A549 (cell line): ENCODE data around the gene FAM110D. TPM values are rescaled to one million over a fixed set of nuclear protein-coding genes. Genes with fewer than 3 reads are reported as not detected.

Experiments used
- ATAC-seq, 2 experiments: fragments of 200-7000 bp in 1 of 2; fragments of >200 bp in 1 of 2; cut with Nextera tagmentation in 1 of 2; cut with Tn5 transposase in 1 of 2; 3 replicates each; pipeline versions ENCODE4 v1.8.0 to v1.9.1; 2018 to 2020; ENCODE audit warnings: mild to moderate bottlenecking in 1 of 2, moderate library complexity in 1 of 2
- CTCF ChIA-PET: fragments of 300-600 bp; sonication (Branson Sonifier 250); formaldehyde crosslinking; extraction: SDS; loops from one replicate; lab custom pipeline; 2021; ENCODE audit warnings: antibody characterized with exemption, inconsistent platforms; lab: Yijun Ruan, JAX
- POLR2A ChIA-PET: fragments of 350-600 bp; formaldehyde crosslinking; extraction: SDS; loops from one replicate; lab custom pipeline; 2021; ENCODE audit warnings: antibody characterized with exemption, inconsistent platforms; lab: Yijun Ruan, JAX
- DNase-seq, 2 experiments: peaks; one replicate each; pipeline versions ENCODE4 v3.0.0 to v3.0.0-alpha.2; 2011 to 2016; ENCODE audit warnings: low read depth in 1 of 2, low spot score in 1 of 2
- FAIRE-seq: peaks from 2 replicates; lab custom pipeline; 2011; peaks lifted over from hg19 to GRCh38; lab: Jason Lieb, UNC
- H3K27ac ChIP-seq, 2 experiments: fragments of >200 bp; sonication (Bioruptor Twin); formaldehyde crosslinking; 3 replicates each; pipeline ENCODE4 v1.5.1; 2016 to 2017
- H3K4me1 ChIP-seq: fragments of >200 bp; sonication (Bioruptor Twin); formaldehyde crosslinking; 3 replicates; pipeline ENCODE4 v1.6.1; 2016
- H3K4me2 ChIP-seq: fragments of >200 bp; sonication (Bioruptor Twin); formaldehyde crosslinking; 3 replicates; pipeline ENCODE4 v1.6.1; 2016
- H3K4me3 ChIP-seq: fragments of >200 bp; sonication (Bioruptor Twin); formaldehyde crosslinking; 3 replicates; pipeline ENCODE4 v1.5.1; 2016
- H3K9me3 ChIP-seq: fragments of >200 bp; sonication (Bioruptor Twin); formaldehyde crosslinking; 3 replicates; pipeline ENCODE4 v1.6.1; 2016
- EHF ChIP-seq: fragments of 250-450 bp; sonication (Bioruptor Pico); IDR thresholded peaks from 2 replicates; pipeline ENCODE4 v1.5.0; 2020; ENCODE audit warnings: mild to moderate bottlenecking
- HEYL ChIP-seq: fragments of 250-450 bp; sonication (Bioruptor Pico); IDR thresholded peaks from 2 replicates; pipeline ENCODE4 v1.8.0; 2021; ENCODE audit warnings: mild to moderate bottlenecking, moderate library complexity
- HOXA7 ChIP-seq: fragments of 250-450 bp; sonication (Bioruptor Pico); IDR thresholded peaks from 2 replicates; pipeline ENCODE4 v1.5.0; 2020; ENCODE audit warnings: mild to moderate bottlenecking, moderate library complexity
- HOXB13 ChIP-seq: fragments of 250-450 bp; sonication (Bioruptor Pico); IDR thresholded peaks from 2 replicates; pipeline ENCODE4 v1.5.0; 2020; ENCODE audit warnings: low read depth, mild to moderate bottlenecking, moderate library complexity
- HOXB5 ChIP-seq: fragments of 250-450 bp; sonication (Bioruptor Pico); IDR thresholded peaks from 2 replicates; pipeline ENCODE4 v1.5.0; 2020; ENCODE audit warnings: mild to moderate bottlenecking, moderate library complexity
- JUN ChIP-seq, 2 experiments: fragments of >200 bp; sonication (Bioruptor Twin); formaldehyde crosslinking; IDR thresholded peaks; 2 replicates in 1 of 2; 3 replicates in 1 of 2; pipeline ENCODE4 v1.6.1; 2016 to 2017
- KDM1A ChIP-seq: fragments of 200-600 bp; sonication (generic); IDR thresholded peaks from 2 replicates; pipeline ENCODE4 v1.6.1; 2016; ENCODE audit warnings: low read depth, mild to moderate bottlenecking
- NPAS2 ChIP-seq: fragments of 250-450 bp; sonication (Bioruptor Pico); IDR thresholded peaks from 2 replicates; pipeline ENCODE4 v1.8.0; 2022; ENCODE audit warnings: mild to moderate bottlenecking, moderate library complexity, borderline replicate concordance
- RAD21 ChIP-seq, 2 experiments: fragments of >200 bp in 1 of 2; sonication (Bioruptor Twin) in 1 of 2; formaldehyde crosslinking in 1 of 2; IDR thresholded peaks in 1 of 2; conservative IDR thresholded peaks in 1 of 2; 2 replicates in 1 of 2; 3 replicates in 1 of 2; pipeline ENCODE4 v1.6.1; 2012 to 2018; ENCODE audit warnings: inconsistent platforms in 1 of 2
- WGBS: methylation state at CpG from one replicate; pipeline ENCODE4 v1.1.6; 2017; ENCODE audit errors: missing lambda C conversion rate; 5-methylcytosine and 5-hydroxymethylcytosine counted together
- polyA plus RNA-seq, 4 experiments: library from polyadenylated mRNA; depleted of rRNA in 3 of 4; stranded (reverse); fragments of >200 nt; fragmentation: RNase III in 1 of 4; extraction: RNeasy Plus Mini Kit Qiagen cat#74134 plus additional on column Dnase treatment in 1 of 4; gene quantifications; 2 replicates in 3 of 4; 3 replicates in 1 of 4; pipeline ENCODE4 v1.2.3, GENCODE V29; 2011 to 2017
- TF ChIP-seq, protein P1 (sequence below): IDR thresholded peaks from 2 replicates; pipeline ENCODE4 v1.6.1; 2012; ENCODE audit warnings: low read depth, borderline replicate concordance
- TF ChIP-seq, protein P2 (sequence below): fragments of >200 bp; sonication (Bioruptor Twin); formaldehyde crosslinking; IDR thresholded peaks from 3 replicates; pipeline ENCODE4 v1.6.1; 2016
- TF ChIP-seq, protein P3 (sequence below): fragments of >200 bp; sonication (Bioruptor Twin); formaldehyde crosslinking; IDR thresholded peaks from 2 replicates; pipeline ENCODE4 v1.6.1; 2016
- TF ChIP-seq, protein P4 (sequence below): fragments of 250-450 bp; sonication (Bioruptor Pico); IDR thresholded peaks from 2 replicates; pipeline ENCODE4 v1.5.0; 2021; ENCODE audit warnings: mild to moderate bottlenecking, moderate library complexity, borderline replicate concordance
- TF ChIP-seq, protein P5 (sequence below): fragments of >200 bp; sonication (Bioruptor Twin); formaldehyde crosslinking; IDR thresholded peaks from 3 replicates; pipeline ENCODE4 v1.5.1; 2016

Gene FAM110D
- polyA plus RNA-seq, 2 of the 4 experiments (the other 2 are of a cell fraction), result 0.04 TPM

DNA sequence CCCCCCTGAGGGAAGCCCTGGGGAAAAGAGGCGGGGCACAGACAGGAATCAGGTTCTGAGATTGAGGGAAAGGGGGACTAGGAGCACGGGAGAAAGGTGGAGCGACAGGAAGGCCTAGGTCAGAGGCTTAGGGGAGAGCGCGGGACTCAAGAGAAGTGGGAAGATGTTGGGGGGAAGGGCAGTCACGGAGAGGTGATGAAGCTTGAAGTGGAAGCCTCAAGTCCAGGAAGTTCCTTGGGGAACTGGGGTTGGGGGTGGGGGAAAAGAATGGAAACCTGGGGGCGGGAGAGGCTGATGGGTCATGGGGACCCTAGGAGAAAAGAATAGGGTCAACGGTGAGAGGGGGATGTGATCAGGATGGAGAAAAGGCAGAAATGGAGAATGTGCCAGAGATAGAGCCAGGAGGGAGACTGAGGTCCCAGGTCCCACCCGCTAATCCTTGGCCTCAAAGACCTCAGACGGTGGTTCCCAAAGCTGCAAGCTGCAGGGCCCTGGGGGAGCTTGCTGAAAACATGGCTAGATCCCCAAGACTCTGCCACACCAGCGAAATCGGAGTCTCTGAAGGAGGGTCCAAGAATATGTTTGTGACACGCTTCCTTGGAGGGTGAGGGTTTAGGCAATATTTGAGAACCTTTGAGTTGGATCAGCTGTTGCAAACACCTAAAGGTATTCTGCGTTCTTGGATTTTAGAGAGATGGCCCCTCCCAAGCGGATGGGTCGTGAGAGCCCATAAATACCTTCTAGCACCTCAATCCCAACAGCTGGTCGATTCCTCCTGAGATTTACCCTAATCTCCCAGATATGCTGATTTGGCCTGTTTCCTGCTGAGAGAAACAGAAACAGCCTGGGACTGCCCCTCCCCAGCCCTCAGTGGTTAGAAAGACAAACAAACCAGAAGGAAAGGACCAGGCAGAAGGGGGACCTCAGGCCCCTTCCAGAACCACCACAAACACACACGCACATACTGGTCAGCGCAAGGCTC lies 6.3 kb downstream of the FAM110D start:
- 82% methylated on average over 18 of the region's 19 CpGs for WGBS
- CTCF ChIA-PET, result interaction anchor here (0.6 to 1.7 kb wide), 9 partner anchors 9 to 1473 kb away, joined by 3 to 6 read pairs (median 4); partner anchors contain the start of gene CEP85
- POLR2A ChIA-PET, result no interaction called here
- Histone ChIP-seq H3K4me2 (peak overlapping the region; percentile 84), H3K4me3 (no peak overlapping the region; the same call in 2 of the 3 replicates), H3K9me3 (no peaks in the 10 kb centered on the region), H3K27ac (peak overlapping the region; percentile 88 to 89; a peak in 5 of 6 replicates), H3K4me1 (0 out of 3 replicates have a peak, but pooled peaks cover 6% of the 10 kb centered on the region)
- ATAC-seq (no peak), DNase-seq (no peak), FAIRE-seq (no peak)
- TF ChIP-seq HOXB5, result no peak
- TF ChIP-seq, protein P1, sequence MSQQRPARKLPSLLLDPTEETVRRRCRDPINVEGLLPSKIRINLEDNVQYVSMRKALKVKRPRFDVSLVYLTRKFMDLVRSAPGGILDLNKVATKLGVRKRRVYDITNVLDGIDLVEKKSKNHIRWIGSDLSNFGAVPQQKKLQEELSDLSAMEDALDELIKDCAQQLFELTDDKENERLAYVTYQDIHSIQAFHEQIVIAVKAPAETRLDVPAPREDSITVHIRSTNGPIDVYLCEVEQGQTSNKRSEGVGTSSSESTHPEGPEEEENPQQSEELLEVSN, result no peak
- no peak for TF ChIP-seq EHF (CRISPR knock-in tag)
- no peak for TF ChIP-seq HEYL (CRISPR knock-in tag)

DNA sequence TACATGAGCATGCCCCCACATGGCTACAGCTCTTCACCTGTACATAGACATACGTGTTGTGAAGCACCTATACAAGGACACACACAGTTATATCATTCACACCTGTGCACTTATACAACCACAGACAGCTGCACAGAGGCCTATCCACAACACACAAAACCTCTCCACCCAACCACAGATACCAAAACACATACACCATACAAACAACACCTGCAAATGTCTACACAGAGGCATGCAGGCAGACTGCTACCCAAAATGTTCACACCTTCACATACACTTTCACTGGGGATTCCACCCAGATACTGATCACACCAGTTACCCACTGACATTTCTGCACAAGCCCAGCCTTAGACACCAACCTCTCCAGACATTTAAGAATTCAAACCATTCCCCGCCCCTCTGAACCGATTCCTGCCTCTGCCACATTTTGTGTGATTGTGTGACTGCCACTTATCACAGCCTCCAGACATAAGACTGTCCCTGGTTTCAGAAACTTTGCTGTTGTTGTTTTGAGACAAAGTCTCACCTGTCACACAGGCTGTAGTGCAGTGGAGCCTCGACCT lies 7.9 kb downstream of the FAM110D start:
- no peak for ATAC-seq
- WGBS, result 52% methylated on average over 4 of the region's 4 CpGs
- Histone ChIP-seq H3K27ac (no peak overlapping the region), H3K4me2 (no peak overlapping the region), H3K9me3 (no peaks in the 10 kb centered on the region), H3K4me3 (no peak overlapping the region)
- DNase-seq, result no peak
- ChIA-PET CTCF (interaction anchor here (0.6 to 0.7 kb wide), 3 partner anchors 144 to 916 kb away, joined by 3 read pairs; no protein-coding TSS in a partner anchor), POLR2A (no interaction called here)
- no peak for FAIRE-seq
- TF ChIP-seq, protein P2, sequence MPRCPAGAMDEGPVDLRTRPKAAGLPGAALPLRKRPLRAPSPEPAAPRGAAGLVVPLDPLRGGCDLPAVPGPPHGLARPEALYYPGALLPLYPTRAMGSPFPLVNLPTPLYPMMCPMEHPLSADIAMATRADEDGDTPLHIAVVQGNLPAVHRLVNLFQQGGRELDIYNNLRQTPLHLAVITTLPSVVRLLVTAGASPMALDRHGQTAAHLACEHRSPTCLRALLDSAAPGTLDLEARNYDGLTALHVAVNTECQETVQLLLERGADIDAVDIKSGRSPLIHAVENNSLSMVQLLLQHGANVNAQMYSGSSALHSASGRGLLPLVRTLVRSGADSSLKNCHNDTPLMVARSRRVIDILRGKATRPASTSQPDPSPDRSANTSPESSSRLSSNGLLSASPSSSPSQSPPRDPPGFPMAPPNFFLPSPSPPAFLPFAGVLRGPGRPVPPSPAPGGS, result no peak
- no peak for TF ChIP-seq HOXA7
- TF ChIP-seq JUN (IDR thresholded peaks at IDR 0.05), result no peak
- no peak for TF ChIP-seq NPAS2
- TF ChIP-seq, protein P3, sequence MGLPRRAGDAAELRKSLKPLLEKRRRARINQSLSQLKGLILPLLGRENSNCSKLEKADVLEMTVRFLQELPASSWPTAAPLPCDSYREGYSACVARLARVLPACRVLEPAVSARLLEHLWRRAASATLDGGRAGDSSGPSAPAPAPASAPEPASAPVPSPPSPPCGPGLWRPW, result no peak
- TF ChIP-seq HOXB13 (CRISPR knock-in tag), result no peak
- TF ChIP-seq, all 56 proteins: peak for 0
- H3K4me1 ChIP-seq, result peaks cover 10% of the 10 kb centered on the region; the same call in 2 of the 3 replicates

DNA sequence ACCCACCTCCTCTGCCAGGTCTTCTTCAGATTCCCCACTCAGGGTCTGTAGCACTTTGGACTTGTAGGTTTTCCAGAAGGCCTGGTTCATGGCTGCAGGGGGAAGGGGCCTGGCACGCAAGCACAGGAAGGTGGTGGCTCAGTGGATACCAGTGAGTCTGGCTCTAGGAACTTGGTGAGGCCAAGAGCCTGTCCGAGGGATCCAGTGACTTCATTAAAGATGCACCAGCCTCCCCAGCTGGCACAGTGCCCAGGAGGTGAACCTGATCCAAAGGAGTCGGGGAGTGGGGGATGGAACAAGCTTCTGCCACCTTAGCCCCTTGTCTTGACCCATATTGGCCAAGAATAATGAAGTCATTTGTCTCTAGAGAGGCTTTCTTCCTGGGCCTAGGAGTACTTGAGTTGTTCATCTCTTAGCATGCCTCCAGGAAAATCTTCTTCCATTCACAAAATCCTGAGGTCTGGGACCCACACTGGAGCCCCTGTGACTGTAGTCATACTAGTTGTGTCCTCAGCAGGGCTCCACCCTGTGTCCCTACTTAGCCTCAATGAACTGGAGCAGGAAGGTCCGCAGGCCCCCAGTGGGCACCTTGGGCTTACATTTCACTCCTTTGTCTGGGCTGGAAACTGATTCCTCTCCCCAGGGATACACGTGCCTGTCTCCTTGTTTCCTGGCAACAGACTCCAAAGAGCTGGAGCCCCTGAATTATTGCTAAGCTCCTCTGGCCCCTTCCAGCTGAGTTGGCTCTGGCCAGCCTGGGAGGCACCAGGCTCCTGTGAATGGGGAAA lies 9.7 kb downstream of the FAM110D start, which contains the start of gene C1orf232:
TSS of gene C1orf232 (minus strand) at position 554 of the 788 bp plus-strand sequence. CDS start at position 90, 464 bp downstream.
- ChIA-PET POLR2A (interaction anchor here (0.5 to 1.5 kb wide), 2 partner anchors 57 to 263 kb away, joined by 6 to 8 read pairs; partner anchors contain the start of gene PDIK1L), CTCF (interaction anchor here (1.1 to 3.7 kb wide), 9 partner anchors 12 to 153 kb away, joined by 3 to 33 read pairs (median 5); partner anchors contain the start of gene CEP85)
- H3K9me3 ChIP-seq, result no peaks in the 10 kb centered on the region
- peaks cover 10% of the 10 kb centered on the region; the same call in 2 of the 3 replicates for H3K4me1 ChIP-seq
- H3K27ac ChIP-seq, result peak within 1 kb of the TSS; percentile 90 to 99
- FAIRE-seq (no peak), ATAC-seq (no peak), DNase-seq (no peak)
- 92% methylated on average over 3 of the region's 5 CpGs for WGBS
- TF ChIP-seq, protein P4, sequence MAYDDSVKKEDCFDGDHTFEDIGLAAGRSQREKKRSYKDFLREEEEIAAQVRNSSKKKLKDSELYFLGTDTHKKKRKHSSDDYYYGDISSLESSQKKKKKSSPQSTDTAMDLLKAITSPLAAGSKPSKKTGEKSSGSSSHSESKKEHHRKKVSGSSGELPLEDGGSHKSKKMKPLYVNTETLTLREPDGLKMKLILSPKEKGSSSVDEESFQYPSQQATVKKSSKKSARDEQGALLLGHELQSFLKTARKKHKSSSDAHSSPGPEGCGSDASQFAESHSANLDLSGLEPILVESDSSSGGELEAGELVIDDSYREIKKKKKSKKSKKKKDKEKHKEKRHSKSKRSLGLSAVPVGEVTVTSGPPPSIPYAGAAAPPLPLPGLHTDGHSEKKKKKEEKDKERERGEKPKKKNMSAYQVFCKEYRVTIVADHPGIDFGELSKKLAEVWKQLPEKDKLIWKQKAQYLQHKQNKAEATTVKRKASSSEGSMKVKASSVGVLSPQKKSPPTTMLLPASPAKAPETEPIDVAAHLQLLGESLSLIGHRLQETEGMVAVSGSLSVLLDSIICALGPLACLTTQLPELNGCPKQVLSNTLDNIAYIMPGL, result no peak
- TF ChIP-seq KDM1A (no peak), RAD21 (conservative IDR thresholded peaks at IDR 0.05 in 1 of 2, IDR thresholded peaks at IDR 0.05 in 1 of 2) (no peak)
- TF ChIP-seq, protein P5, sequence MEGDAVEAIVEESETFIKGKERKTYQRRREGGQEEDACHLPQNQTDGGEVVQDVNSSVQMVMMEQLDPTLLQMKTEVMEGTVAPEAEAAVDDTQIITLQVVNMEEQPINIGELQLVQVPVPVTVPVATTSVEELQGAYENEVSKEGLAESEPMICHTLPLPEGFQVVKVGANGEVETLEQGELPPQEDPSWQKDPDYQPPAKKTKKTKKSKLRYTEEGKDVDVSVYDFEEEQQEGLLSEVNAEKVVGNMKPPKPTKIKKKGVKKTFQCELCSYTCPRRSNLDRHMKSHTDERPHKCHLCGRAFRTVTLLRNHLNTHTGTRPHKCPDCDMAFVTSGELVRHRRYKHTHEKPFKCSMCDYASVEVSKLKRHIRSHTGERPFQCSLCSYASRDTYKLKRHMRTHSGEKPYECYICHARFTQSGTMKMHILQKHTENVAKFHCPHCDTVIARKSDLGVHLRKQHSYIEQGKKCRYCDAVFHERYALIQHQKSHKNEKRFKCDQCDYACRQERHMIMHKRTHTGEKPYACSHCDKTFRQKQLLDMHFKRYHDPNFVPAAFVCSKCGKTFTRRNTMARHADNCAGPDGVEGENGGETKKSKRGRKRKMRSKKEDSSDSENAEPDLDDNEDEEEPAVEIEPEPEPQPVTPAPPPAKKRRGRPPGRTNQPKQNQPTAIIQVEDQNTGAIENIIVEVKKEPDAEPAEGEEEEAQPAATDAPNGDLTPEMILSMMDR, result no peak
- peak within 1 kb of the TSS; percentile 87 for H3K4me2 ChIP-seq
- peak within 1 kb of the TSS; percentile 95 for H3K4me3 ChIP-seq
